HEK293 (cell line): ENCODE results near the gene WASF2.
A peak's percentile ranks its signal among the peaks of the same experiment; 100 is the strongest.

Experiments used
- CTCF ChIA-PET: fragments of 350-600 bp; formaldehyde crosslinking; extraction: SDS; loops from one replicate; lab custom pipeline; 2021; ENCODE audit warnings: antibody characterized with exemption; lab: Yijun Ruan, JAX
- POLR2A ChIA-PET: fragments of 300-600 bp; formaldehyde crosslinking; extraction: SDS; loops from one replicate; lab custom pipeline; 2020; ENCODE audit warnings: antibody characterized with exemption, inconsistent platforms; lab: Yijun Ruan, JAX
- H3K27ac ChIP-seq: fragments of 200-500 bp; sonication (Bioruptor generic); 2 replicates; pipeline ENCODE4 v1.5.1; 2014; ENCODE audit warnings: low read depth, low read length, control low read depth, inconsistent platforms; ENCODE audit errors: extremely low read depth
- H3K36me3 ChIP-seq, 2 experiments: fragments of 200-500 bp in 1 of 2; sonication (Bioruptor generic) in 1 of 2; 1 replicate in 1 of 2; 2 replicates in 1 of 2; pipeline ENCODE4 v1.5.1; 2014 to 2017; ENCODE audit warnings: inconsistent platforms in 2 of 2, low read length in 2 of 2; ENCODE audit not compliant: control insufficient read depth in 2 of 2, insufficient read depth in 1 of 2
- H3K4me1 ChIP-seq: fragments of 200-500 bp; sonication (Bioruptor generic); 2 replicates; pipeline ENCODE4 v1.5.1; 2014; ENCODE audit warnings: mild to moderate bottlenecking, low read length, inconsistent platforms; ENCODE audit not compliant: control insufficient read depth, insufficient read depth
- H3K4me3 ChIP-seq: 2 replicates; pipeline ENCODE4 v1.5.1; 2011; ENCODE audit warnings: low read depth, mild to moderate bottlenecking, control low read depth, low read length, moderate library complexity
- H3K9me3 ChIP-seq: fragments of 200-500 bp; sonication (Bioruptor generic); 2 replicates; pipeline ENCODE4 v1.5.1; 2014; ENCODE audit warnings: low read depth, low read length, inconsistent platforms; ENCODE audit not compliant: control insufficient read depth, insufficient read depth
- BCL11A ChIP-seq: fragments of 450-650 bp; formaldehyde crosslinking; IDR thresholded peaks from 2 replicates; pipeline ENCODE4 v1.5.1; 2016; ENCODE audit warnings: low read depth, missing biosample characterization, missing genetic modification characterization
- HOXA7 ChIP-seq: sonication (generic); formaldehyde crosslinking; IDR thresholded peaks from 2 replicates; pipeline ENCODE4 v1.8.1; 2022; ENCODE audit warnings: missing genetic modification reagents, borderline replicate concordance
- IKZF3 ChIP-seq: fragments of 450-650 bp; IDR thresholded peaks from 2 replicates; pipeline ENCODE4 v1.5.0; 2018; ENCODE audit warnings: missing biosample characterization, mild to moderate bottlenecking, missing genetic modification characterization, moderate library complexity
- PBX3 ChIP-seq: sonication (generic); formaldehyde crosslinking; IDR thresholded peaks from 2 replicates; pipeline ENCODE4 v1.8.1; 2022; ENCODE audit warnings: mild to moderate bottlenecking, moderate library complexity, missing genetic modification reagents
- RBAK ChIP-seq: fragments of 450-650 bp; formaldehyde crosslinking; IDR thresholded peaks from 2 replicates; pipeline ENCODE4 v1.5.1; 2016; ENCODE audit warnings: missing biosample characterization, missing genetic modification characterization
- REST ChIP-seq: fragments of 450-650 bp; formaldehyde crosslinking; IDR thresholded peaks from 2 replicates; pipeline ENCODE4 v1.5.1; 2016; ENCODE audit warnings: missing biosample characterization, missing genetic modification characterization
- SALL2 ChIP-seq: fragments of 450-650 bp; formaldehyde crosslinking; IDR thresholded peaks from 2 replicates; pipeline ENCODE4 v1.5.0; 2017; ENCODE audit warnings: missing biosample characterization, mild to moderate bottlenecking, missing genetic modification characterization, borderline replicate concordance
- TRIM28 ChIP-seq: IDR thresholded peaks from 2 replicates; pipeline ENCODE4 v1.6.1; 2011; ENCODE audit warnings: low read length, control low read depth, borderline replicate concordance
- YY1 ChIP-seq: fragments of 450-650 bp; formaldehyde crosslinking; IDR thresholded peaks from 2 replicates; pipeline ENCODE4 v1.5.1; 2018; ENCODE audit warnings: missing biosample characterization, missing genetic modification characterization
- ZBTB44 ChIP-seq: fragments of 450-650 bp; IDR thresholded peaks from 2 replicates; pipeline ENCODE4 v1.5.1; 2018; ENCODE audit warnings: missing biosample characterization, mild to moderate bottlenecking, missing genetic modification characterization
- ZFP3 ChIP-seq: fragments of 450-650 bp; formaldehyde crosslinking; IDR thresholded peaks from 2 replicates; pipeline ENCODE4 v1.5.1; 2016; ENCODE audit warnings: low read depth, missing biosample characterization, missing genetic modification characterization
- ZNF184 ChIP-seq: fragments of 450-650 bp; IDR thresholded peaks from 2 replicates; pipeline ENCODE4 v1.5.1; 2018; ENCODE audit warnings: missing biosample characterization, mild to moderate bottlenecking, missing genetic modification characterization
- ZNF2 ChIP-seq: fragments of 450-650 bp; formaldehyde crosslinking; IDR thresholded peaks from 2 replicates; pipeline ENCODE4 v1.5.1; 2016; ENCODE audit warnings: missing biosample characterization, missing genetic modification characterization
- ZNF280D ChIP-seq: fragments of 450-650 bp; formaldehyde crosslinking; IDR thresholded peaks from 2 replicates; pipeline ENCODE4 v1.5.1; 2016; ENCODE audit warnings: missing biosample characterization, missing genetic modification characterization
- ZNF324 ChIP-seq: fragments of 450-650 bp; formaldehyde crosslinking; IDR thresholded peaks from 2 replicates; pipeline ENCODE4 v1.5.1; 2016; ENCODE audit warnings: missing biosample characterization, missing genetic modification characterization
- ZNF423 ChIP-seq: fragments of 450-650 bp; formaldehyde crosslinking; IDR thresholded peaks from 2 replicates; pipeline ENCODE4 v1.5.1; 2016; ENCODE audit warnings: missing biosample characterization, missing genetic modification characterization
- ZNF48 ChIP-seq: fragments of 450-650 bp; formaldehyde crosslinking; IDR thresholded peaks from 2 replicates; pipeline ENCODE4 v1.5.1; 2016; ENCODE audit warnings: missing biosample characterization, missing genetic modification characterization
- ZNF521 ChIP-seq: fragments of 450-650 bp; formaldehyde crosslinking; IDR thresholded peaks from 2 replicates; pipeline ENCODE4 v1.5.1; 2017; ENCODE audit warnings: missing biosample characterization, mild to moderate bottlenecking, missing genetic modification characterization
- ZNF549 ChIP-seq: fragments of 450-650 bp; IDR thresholded peaks from 2 replicates; pipeline ENCODE4 v1.5.1; 2018; ENCODE audit warnings: missing biosample characterization, missing genetic modification characterization, mild to moderate bottlenecking, inconsistent platforms, moderate library complexity
- ZNF670 ChIP-seq: fragments of 450-650 bp; formaldehyde crosslinking; IDR thresholded peaks from 2 replicates; pipeline ENCODE4 v1.5.1; 2016; ENCODE audit warnings: missing biosample characterization, missing genetic modification characterization, low read depth
- ZNF776 ChIP-seq: fragments of 450-650 bp; formaldehyde crosslinking; IDR thresholded peaks from 2 replicates; pipeline ENCODE4 v1.5.0; 2017; ENCODE audit warnings: missing biosample characterization, missing genetic modification characterization, borderline replicate concordance
- ZSCAN23 ChIP-seq: fragments of 450-650 bp; formaldehyde crosslinking; IDR thresholded peaks from 2 replicates; pipeline ENCODE4 v1.5.1; 2016; ENCODE audit warnings: missing biosample characterization, missing genetic modification characterization
- TF ChIP-seq, protein P1 (sequence below): fragments of 450-650 bp; formaldehyde crosslinking; IDR thresholded peaks from 2 replicates; pipeline ENCODE4 v1.5.1; 2017; ENCODE audit warnings: missing biosample characterization, missing genetic modification characterization
- TF ChIP-seq, protein P2 (sequence below): fragments of 450-650 bp; formaldehyde crosslinking; IDR thresholded peaks from 2 replicates; pipeline ENCODE4 v1.5.1; 2016; ENCODE audit warnings: missing biosample characterization, missing genetic modification characterization

WASF2 gene

DNA sequence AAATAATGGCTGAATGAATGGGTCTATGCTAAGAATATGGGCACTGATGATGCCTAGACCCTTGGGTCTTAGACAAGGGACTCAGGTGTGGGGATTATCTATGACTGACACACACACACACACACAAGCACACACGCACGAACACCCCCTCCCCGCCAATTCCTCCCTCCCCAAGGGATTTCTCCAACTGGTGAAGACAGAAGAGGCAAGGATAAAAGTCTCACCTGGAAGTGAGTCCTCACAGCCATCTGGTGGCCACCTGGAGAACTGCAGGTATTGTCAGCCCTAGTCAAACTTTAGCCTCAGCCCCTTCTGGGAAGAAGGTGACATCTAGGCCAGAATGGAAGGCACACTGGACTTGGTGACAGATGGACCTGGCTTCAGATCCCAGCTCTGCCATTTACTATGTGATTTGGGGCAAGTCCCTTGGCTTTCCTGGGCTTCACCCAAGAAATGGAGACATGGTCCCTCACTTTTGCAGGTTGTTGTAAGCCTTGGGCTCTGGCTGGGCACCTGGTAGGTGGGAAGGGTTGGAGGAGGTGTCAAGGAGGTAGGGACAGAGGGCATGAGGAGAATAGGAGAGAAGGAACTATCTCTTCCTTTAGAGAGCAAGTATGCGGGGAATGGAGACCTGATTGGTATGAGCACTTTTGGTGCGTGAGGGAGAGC, 101.5 kb downstream of the WASF2 start:
- Histone ChIP-seq H3K9me3 (no peaks in the 10 kb centered on the region), H3K4me3 (no peak overlapping the region), H3K27ac (no peak overlapping the region), H3K4me1 (no peaks in the 10 kb centered on the region), H3K36me3 (no peaks in the 10 kb centered on the region)
- POLR2A ChIA-PET, result interaction anchor here (1.0 kb wide), 1 partner anchor 22 kb away, joined by 4 read pairs; the partner anchor contains the start of gene MAP3K6
- CTCF ChIA-PET, result interaction anchor here (0.6 to 8.9 kb wide), 22 partner anchors 10 to 289 kb away, joined by 3 to 129 read pairs (median 5); partner anchors contain the start of gene MAP3K6
- TF ChIP-seq ZNF48 (no peak), ZNF670 (tag by site-specific recombination) (no peak), IKZF3 (peak; percentile 85), ZNF2 (peak; percentile 73), ZNF423 (tag by site-specific recombination) (no peak), ZNF521 (tag by site-specific recombination) (no peak), YY1 (no peak), HOXA7 (no peak), ZNF184 (tag by site-specific recombination) (no peak), PBX3 (CRISPR knock-in tag) (no peak), RBAK (tag by site-specific recombination) (no peak), BCL11A (no peak), TRIM28 (peak; percentile 13; the same call in 1 of the 2 replicates), ZBTB44 (tag by site-specific recombination) (no peak), ZNF776 (tag by site-specific recombination) (no peak), ZFP3 (tag by site-specific recombination) (no peak), ZNF324 (tag by site-specific recombination) (no peak), ZNF280D (tag by site-specific recombination) (no peak), ZNF549 (tag by site-specific recombination) (no peak), REST (no peak), SALL2 (tag by site-specific recombination) (no peak), ZSCAN23 (tag by site-specific recombination) (no peak)
- TF ChIP-seq, protein P1, sequence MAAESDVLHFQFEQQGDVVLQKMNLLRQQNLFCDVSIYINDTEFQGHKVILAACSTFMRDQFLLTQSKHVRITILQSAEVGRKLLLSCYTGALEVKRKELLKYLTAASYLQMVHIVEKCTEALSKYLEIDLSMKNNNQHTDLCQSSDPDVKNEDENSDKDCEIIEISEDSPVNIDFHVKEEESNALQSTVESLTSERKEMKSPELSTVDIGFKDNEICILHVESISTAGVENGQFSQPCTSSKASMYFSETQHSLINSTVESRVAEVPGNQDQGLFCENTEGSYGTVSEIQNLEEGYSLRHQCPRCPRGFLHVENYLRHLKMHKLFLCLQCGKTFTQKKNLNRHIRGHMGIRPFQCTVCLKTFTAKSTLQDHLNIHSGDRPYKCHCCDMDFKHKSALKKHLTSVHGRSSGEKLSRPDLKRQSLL (tag by site-specific recombination), result no peak
- TF ChIP-seq, protein P2, sequence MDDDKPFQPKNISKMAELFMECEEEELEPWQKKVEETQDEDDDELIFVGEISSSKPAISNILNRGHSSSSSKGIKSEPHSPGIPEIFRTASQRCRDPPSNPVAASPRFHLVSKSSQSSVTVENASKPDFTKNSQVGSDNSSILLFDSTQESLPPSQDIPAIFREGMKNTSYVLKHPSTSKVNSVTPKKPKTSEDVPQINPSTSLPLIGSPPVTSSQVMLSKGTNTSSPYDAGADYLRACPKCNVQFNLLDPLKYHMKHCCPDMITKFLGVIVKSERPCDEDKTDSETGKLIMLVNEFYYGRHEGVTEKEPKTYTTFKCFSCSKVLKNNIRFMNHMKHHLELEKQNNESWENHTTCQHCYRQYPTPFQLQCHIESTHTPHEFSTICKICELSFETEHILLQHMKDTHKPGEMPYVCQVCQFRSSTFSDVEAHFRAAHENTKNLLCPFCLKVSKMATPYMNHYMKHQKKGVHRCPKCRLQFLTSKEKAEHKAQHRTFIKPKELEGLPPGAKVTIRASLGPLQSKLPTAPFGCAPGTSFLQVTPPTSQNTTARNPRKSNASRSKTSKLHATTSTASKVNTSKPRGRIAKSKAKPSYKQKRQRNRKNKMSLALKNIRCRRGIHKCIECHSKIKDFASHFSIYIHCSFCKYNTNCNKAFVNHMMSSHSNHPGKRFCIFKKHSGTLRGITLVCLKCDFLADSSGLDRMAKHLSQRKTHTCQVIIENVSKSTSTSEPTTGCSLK (tag by site-specific recombination), result no peak
